Measurements from ENCODE around the gene RAB1B.

The RAB1B gene

GRCh38 chr11:66325263-66325671 is 56.8 kb downstream of the RAB1B start:
- DNase-seq, result peak; percentile 32

GRCh38 chr11:66326261-66327111 is 58.0 kb downstream of the RAB1B start:
- peak; percentile 59 for DNase-seq
